ENCODE data around the gene TMEM260.

The TMEM260 gene

DNA sequence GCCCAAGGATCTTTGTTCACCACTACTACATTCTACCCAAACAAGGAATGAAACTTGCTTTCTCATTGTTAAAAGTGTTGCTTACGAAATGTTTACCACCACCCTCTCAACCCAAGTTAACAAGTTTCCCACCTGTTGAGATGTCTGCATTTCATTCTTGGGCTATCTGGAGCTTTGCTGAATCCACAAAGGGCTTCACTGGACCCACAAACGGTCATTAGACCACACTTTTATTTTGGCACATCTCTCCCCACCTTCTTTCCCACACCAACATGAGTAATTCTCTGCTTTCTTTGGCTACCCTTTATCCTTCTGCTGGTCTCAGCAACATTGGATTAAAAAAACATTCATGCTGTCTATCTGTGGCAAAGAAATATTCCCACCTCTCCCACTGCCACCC, 78.0 kb downstream of the TMEM260 start:
- no peak overlapping the region for H3K4me3 ChIP-seq (ENCODE audit: low read depth, low read length)
- TF ChIP-seq, protein P1, sequence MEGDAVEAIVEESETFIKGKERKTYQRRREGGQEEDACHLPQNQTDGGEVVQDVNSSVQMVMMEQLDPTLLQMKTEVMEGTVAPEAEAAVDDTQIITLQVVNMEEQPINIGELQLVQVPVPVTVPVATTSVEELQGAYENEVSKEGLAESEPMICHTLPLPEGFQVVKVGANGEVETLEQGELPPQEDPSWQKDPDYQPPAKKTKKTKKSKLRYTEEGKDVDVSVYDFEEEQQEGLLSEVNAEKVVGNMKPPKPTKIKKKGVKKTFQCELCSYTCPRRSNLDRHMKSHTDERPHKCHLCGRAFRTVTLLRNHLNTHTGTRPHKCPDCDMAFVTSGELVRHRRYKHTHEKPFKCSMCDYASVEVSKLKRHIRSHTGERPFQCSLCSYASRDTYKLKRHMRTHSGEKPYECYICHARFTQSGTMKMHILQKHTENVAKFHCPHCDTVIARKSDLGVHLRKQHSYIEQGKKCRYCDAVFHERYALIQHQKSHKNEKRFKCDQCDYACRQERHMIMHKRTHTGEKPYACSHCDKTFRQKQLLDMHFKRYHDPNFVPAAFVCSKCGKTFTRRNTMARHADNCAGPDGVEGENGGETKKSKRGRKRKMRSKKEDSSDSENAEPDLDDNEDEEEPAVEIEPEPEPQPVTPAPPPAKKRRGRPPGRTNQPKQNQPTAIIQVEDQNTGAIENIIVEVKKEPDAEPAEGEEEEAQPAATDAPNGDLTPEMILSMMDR (IDR thresholded peaks at IDR 0.05; ENCODE audit: low read depth, low read length), result no peak

DNA sequence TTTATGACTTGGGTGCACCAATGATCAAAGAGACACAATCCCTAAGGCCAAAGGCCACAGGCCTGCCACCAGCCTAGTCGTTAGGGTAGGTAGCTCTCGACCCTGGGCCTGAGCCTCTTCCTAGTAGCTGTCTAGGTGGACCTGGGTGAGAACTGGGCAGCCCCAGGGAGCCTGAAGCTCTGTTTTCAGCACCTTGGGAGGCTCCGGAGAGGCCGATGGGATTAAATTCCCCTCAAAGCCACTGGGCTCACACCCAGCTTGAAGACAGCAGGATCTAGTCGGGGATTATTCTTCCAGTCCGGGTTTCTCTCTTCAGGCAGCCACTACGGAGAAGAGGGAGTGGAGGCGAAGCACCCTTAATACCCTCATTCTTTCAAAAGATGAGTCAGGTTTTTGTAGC, 79.8 kb downstream of the TMEM260 start:
- TF ChIP-seq, protein P1 (IDR thresholded peaks at IDR 0.05; ENCODE audit: low read depth, low read length), result no peak
- H3K4me3 ChIP-seq (ENCODE audit: low read depth, low read length), result no peak overlapping the region

- TF ChIP-seq, protein P1 (IDR thresholded peaks at IDR 0.05; ENCODE audit: low read depth, low read length), result peak; percentile 54
- no peak overlapping the region for H3K4me3 ChIP-seq (ENCODE audit: low read depth, low read length)
These were observed 80.5 kb downstream of the TMEM260 start for GRCh38 chr14:56659964-56660551.

GRCh38 chr14:56660677-56661389, 81.2 kb downstream of the TMEM260 start:
- TF ChIP-seq, protein P1 (IDR thresholded peaks at IDR 0.05; ENCODE audit: low read depth, low read length), result no peak
- no peak overlapping the region for H3K4me3 ChIP-seq (ENCODE audit: low read depth, low read length)

DNA sequence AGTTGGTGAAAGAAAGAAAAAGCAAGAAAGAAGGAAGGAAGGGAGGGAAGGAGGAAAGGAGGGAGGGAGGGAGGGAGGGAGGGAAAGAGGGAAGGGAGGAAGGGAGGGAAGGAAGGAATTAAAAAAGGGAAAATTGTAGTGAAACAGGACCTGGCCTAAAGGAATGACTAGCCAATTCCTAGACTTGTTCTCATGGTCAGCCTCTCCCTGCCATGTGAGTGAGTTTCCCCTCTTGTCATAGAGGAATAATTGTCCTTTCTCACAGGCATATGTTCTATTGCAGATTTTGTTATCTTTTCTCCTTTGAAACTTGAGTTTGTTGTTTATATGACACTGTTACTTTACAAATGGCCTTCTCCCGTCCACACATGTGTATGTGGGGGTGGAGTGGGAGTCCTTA, 81.9 kb downstream of the TMEM260 start:
- TF ChIP-seq, protein P1 (IDR thresholded peaks at IDR 0.05; ENCODE audit: low read depth, low read length), result no peak
- H3K4me3 ChIP-seq (ENCODE audit: low read depth, low read length), result no peak overlapping the region

GRCh38 chr14:56664811-56665421, 85.3 kb downstream of the TMEM260 start:
- H3K4me3 ChIP-seq (ENCODE audit: low read depth, low read length), result no peak overlapping the region
- TF ChIP-seq, protein P1 (IDR thresholded peaks at IDR 0.05; ENCODE audit: low read depth, low read length), result no peak

DNA sequence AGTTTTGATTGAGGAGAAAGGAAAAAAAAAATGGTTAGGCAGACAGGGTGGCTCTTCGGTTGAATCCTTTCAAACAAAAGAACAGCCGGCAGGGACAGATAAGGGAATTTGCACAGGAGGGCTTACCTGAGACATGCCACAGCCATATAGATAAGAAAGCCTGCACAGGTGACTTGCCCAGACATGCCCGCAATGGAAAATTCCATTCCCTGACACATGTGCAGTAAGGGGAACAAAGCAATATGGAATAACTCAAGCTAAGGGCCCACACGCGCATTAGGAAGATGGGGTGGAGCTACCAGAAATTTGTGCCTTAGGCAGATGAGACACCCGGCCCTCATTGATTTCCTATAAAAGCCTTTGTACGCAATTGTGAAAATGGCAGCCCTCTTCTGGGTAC, 86.7 kb downstream of the TMEM260 start:
- no peak overlapping the region for H3K4me3 ChIP-seq (ENCODE audit: low read depth, low read length)
- TF ChIP-seq, protein P1 (IDR thresholded peaks at IDR 0.05; ENCODE audit: low read depth, low read length), result no peak
